Measurements from ENCODE around the gene OPN3.

OPN3 gene

DNA sequence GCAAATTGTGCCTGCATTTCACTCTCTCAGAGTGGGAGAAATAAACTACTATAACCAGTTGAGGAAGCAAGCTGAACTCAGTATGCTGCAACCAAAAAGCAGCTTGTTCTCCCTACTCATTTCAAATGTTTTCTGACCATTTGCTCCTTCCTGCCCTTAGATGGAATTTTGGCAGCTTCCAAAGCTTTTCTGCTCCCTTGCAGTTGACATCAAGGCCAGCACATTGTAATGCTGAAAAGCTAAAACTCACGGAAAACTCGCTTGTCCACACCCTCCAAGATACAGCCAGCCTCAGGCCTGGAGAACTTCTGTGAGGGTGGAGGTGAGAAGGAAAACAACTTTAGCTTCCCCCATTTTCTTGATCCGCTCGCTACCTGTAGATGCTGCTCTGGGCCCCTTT, 5.0 kb upstream of the OPN3 start:
- no peak for DNase-seq (ENCODE audit: low read depth in 2 of 2)

GRCh38 chr1:241644259-241644658, 4.1 kb upstream of the OPN3 start:
- DNase-seq (ENCODE audit: low read depth in 2 of 2), result no peak

- no peak for DNase-seq (ENCODE audit: low read depth in 2 of 2)
Measured at GRCh38 chr1:241642593-241642944, 2.4 kb upstream of the OPN3 start.

GRCh38 chr1:241641773-241642592, 1.8 kb upstream of the OPN3 start:
- no peak for DNase-seq (ENCODE audit: low read depth in 2 of 2)

- no peak for DNase-seq (ENCODE audit: low read depth in 2 of 2)
Measured at GRCh38 chr1:241640867-241641622, 876 bp upstream of the OPN3 start.

GRCh38 chr1:241639623-241640148, 483 bp downstream of the OPN3 start:
- DNase-seq (ENCODE audit: low read depth in 2 of 2), result peak in 1 of 2 donors; percentile 2

GRCh38 chr1:241638909-241639622, 1.1 kb downstream of the OPN3 start:
- DNase-seq (ENCODE audit: low read depth in 2 of 2), result no peak

GRCh38 chr1:241638099-241638682, 2.0 kb downstream of the OPN3 start:
- no peak for DNase-seq (ENCODE audit: low read depth in 2 of 2)

DNA sequence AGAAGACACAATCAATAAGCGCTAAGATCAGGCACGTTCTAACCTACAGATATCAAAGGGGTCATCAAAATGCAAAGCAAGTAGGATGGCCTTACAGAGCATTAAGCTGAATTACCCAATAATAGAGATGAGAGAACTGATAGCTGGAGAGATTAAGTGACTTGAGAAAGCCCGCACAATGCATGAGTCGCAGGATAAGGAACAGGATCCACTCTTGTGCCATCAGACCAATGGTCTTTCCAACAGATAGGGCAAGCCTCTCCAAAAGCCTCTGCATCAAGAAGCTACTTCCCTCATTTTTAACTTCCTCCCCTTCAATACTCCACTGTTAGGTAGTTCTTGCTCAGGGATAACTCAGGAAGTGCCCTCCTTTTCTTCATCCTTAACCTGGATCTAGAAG, 2.6 kb downstream of the OPN3 start:
- no peak for DNase-seq (ENCODE audit: low read depth in 2 of 2)

- no peak for DNase-seq (ENCODE audit: low read depth in 2 of 2)
Measured at GRCh38 chr1:241637046-241637590, 3.1 kb downstream of the OPN3 start.

- no peak for DNase-seq (ENCODE audit: low read depth in 2 of 2)
Measured at GRCh38 chr1:241636291-241636690, 3.9 kb downstream of the OPN3 start.

DNA sequence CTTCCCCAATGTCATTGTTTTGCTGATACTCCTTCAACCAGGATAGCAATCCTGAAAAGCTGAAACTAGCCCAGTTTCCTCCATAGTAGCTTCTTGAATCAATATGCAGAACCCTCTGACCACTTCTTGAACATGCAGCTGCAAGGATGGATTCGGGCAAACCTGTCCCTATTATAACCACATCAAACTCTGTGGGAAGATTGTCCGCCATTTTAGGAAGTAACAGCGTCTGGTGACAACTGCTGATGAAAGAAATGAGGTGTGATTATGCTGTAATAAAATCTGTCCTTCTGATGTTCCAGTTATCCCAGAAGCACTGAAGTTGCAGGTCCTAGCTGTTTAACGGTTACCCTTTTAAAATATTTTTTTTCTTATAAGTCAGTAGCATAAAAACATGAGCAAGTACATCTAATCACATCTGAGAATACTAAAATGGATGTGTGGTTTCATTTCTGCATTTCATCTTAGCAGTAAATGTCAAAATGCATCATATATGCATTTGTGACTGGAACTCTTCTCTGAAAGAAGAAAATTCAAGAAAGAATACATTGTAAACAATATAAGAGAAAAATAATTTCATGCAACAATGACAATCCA, 4.5 kb downstream of the OPN3 start:
- DNase-seq (ENCODE audit: low read depth in 2 of 2), result no peak

GRCh38 chr1:241632987-241633386, 7.2 kb downstream of the OPN3 start:
- no peak for DNase-seq (ENCODE audit: low read depth in 2 of 2)

- DNase-seq (ENCODE audit: low read depth in 2 of 2), result no peak
Measured at GRCh38 chr1:241631674-241632073, 8.5 kb downstream of the OPN3 start.

DNA sequence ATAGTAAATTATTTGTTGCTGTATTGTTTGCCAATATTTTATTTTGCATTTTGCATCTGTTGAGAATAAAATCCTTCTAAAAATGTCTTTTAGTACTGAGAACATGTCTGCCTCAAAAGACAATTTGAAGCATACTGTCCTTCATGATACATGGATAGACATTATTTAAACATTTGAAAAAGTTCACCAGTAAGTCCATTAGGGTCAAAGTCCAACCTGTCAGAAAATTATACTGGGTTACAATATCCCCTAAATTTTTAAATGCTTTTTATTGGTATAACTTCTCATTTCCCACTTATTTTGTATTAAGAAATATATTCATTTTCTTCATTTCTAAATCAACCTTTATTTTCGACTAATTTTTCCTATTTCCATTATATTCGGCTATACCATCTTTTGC, 9.3 kb downstream of the OPN3 start:
- no peak for DNase-seq (ENCODE audit: low read depth in 2 of 2)

- DNase-seq (ENCODE audit: low read depth in 2 of 2), result no peak
Measured at GRCh38 chr1:241630476-241630875, 9.7 kb downstream of the OPN3 start.

DNA sequence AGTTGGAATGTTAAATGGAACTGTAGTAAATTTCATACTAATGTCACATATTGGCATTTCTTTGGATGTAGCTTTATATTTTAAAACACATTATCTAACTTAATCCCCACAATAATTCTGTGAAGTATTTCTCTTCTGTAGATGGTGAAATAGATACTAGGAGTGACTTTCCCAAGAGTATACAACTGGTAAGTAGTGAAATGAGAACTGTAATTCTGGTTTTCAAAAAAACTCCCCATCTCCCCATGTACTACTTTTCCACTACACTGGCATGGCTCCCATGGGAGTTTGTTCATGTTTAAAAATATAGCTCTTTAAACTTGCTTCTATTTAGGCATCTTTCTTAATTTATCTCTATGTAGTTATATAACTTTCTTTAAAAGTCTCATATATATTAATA, 10.2 kb downstream of the OPN3 start:
- DNase-seq (ENCODE audit: low read depth in 2 of 2), result no peak

GRCh38 chr1:241627453-241628259, 12.5 kb downstream of the OPN3 start:
- no peak for DNase-seq (ENCODE audit: low read depth in 2 of 2)

DNA sequence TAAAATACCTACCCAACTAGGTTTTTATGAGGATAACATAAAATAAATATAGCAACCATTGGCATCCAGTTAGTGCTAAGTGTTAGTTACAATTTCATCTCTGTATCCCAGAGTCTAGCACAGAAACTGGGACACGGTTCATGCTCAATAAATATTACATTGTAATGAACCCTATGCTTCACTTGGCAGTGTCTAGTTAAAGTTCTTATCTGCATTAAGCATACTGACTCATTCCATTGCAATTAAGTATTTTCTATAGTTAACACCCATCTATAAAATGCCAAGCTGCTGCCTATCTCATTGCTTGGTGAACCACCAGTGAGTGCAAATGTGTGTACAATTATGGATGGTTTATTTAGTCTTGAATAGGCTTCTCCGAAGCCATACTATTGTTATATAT, 15.2 kb downstream of the OPN3 start:
- no peak for DNase-seq (ENCODE audit: low read depth in 2 of 2)

- DNase-seq (ENCODE audit: low read depth in 2 of 2), result no peak
Measured at GRCh38 chr1:241622669-241623068, 17.5 kb downstream of the OPN3 start.
